Erythroblast (primary cell): ENCODE results near the gene SMIM32.

Experiments
- GATA1 ChIP-seq: IDR thresholded peaks from 2 replicates; pipeline ENCODE4 v1.6.1; 2011; ENCODE audit warnings: low read depth, mild to moderate bottlenecking, control low read depth, low read length, moderate library complexity
- POLR2A ChIP-seq: IDR thresholded peaks from 2 replicates; pipeline ENCODE4 v1.6.1; 2011; ENCODE audit warnings: mild to moderate bottlenecking, low read length

GRCh38 chr5:136197462-136198142, 4.6 kb upstream of the SMIM32 start:
- TF ChIP-seq POLR2A (no peak), GATA1 (no peak)
